HTR-8/SVneo (cell line): ENCODE results near the gene PARD6G.
"Not testable (repeated sequence)": the region's sequence is repeated elsewhere in the genome, so short reads cannot be mapped to it uniquely, and the experiment has no call there.

Source experiments
- DNase-seq: peaks from one replicate; pipeline ENCODE4 v3.0.0; 2011; ENCODE audit warnings: low spot score, mixed read lengths; ENCODE audit not compliant: insufficient read length
- FAIRE-seq: peaks from 2 replicates; lab custom pipeline; 2011; peaks lifted over from hg19 to GRCh38; lab: Jason Lieb, UNC

The PARD6G gene

DNA sequence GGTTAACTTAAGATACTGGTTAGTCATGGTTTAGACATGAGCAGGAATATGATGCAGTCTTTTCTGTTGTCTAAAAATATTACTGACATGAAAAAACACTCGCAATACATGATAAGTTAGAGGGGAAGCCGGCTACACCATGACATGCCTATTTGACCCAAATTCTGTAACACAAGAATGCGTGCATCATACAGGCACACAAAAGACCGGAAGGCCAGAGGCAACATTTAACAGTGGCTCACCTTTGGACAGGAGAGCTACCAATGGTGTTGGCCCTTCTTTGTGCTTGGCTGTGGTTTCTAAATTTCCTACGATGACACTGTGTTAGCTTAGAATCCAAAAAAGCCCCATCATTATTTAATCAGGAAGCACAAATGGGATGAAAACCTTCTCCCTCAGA is 4.1 kb downstream of the PARD6G start:
- no peak for FAIRE-seq

DNA sequence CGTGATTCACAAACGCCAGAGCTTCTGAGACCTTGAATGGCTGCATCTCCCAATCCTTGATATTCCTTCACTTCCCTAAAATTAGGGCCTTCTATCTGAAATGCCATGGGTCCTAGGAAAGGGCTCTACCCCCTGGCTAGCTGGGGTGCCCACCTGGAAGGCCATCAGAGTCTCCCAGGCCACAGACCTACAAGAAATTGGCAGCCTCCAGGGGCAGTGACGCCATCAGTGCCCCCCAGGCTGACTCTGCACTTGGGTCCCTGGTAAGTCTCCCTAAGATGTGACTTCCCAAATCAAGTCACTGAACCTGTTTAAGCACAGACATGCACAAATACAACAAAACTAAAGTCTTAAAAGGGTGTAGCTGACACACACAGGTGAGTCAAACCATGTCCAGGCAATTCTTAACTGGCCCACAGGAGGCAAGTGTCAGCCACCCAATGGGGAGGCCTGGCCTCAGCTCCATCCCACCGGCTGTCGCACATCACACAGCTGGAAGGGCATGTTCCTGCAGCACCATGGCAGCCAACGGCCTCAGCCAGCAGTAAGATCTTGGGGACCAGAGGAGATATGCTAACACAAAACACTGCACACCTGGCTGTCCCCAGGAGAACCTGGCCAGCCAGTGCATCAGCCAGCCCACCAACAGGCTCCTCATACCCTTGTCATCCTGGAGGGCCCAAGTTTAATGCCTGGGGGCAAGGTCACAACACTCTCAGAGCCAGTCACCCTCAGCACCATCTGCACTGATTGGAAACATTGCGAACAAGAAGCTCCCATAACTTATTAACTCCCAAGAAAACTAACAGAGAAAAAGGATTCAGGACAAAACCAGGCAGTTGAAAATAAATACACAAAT is 5.2 kb downstream of the PARD6G start:
- DNase-seq, result no peak
- no peak for FAIRE-seq

More for the DNA sequence above, 4.1 kb downstream of the PARD6G start:
- no peak for DNase-seq

- DNase-seq, result no peak
- FAIRE-seq, result no peak
Observed at GRCh38 chr18:80239830-80240229, 7.5 kb downstream of the PARD6G start.

DNA sequence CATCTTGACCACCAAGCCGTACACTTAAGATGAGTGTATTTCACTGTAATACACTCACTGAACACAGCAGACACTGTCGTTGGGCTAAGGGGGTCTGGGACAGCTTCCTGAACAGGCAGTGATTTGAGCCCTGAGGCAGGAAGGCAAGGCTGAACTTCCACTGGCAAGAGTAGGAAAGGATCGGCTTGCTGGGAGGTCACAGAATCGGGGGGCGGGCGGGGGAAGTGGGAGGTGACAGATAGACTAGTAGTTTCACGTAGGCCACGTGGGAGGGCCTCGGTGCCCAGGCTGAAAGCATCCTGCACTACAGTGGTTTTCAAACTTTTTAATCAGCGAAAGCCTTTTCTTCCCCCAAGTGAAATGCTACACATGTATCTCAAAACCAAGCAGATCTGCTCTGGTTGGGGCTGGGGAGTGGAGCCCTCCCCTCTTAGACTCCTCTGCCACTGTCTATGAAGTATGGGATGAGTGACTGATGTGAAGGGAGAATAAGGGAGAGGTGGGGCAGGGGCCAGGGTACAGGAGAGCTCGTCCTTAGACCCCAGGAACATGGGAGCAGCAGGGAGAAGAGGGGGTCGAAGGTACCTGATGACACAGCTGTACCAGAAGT is 8.6 kb downstream of the PARD6G start:
- DNase-seq, result no peak
- FAIRE-seq, result no peak

- FAIRE-seq, DNase-seq: not testable (repeated sequence)
Observed at GRCh38 chr18:80237519-80237918, 9.8 kb downstream of the PARD6G start.

- FAIRE-seq (no peak), DNase-seq (no peak)
Observed at GRCh38 chr18:80234398-80234797, 12.9 kb downstream of the PARD6G start.

- FAIRE-seq (no peak), DNase-seq (no peak)
Observed at GRCh38 chr18:80233899-80234298, 13.4 kb downstream of the PARD6G start.

- no peak for FAIRE-seq
- no peak for DNase-seq
Observed at GRCh38 chr18:80233201-80233835, 14.0 kb downstream of the PARD6G start.

- no peak for DNase-seq
Observed at GRCh38 chr18:80232710-80233109, 14.6 kb downstream of the PARD6G start.

DNA sequence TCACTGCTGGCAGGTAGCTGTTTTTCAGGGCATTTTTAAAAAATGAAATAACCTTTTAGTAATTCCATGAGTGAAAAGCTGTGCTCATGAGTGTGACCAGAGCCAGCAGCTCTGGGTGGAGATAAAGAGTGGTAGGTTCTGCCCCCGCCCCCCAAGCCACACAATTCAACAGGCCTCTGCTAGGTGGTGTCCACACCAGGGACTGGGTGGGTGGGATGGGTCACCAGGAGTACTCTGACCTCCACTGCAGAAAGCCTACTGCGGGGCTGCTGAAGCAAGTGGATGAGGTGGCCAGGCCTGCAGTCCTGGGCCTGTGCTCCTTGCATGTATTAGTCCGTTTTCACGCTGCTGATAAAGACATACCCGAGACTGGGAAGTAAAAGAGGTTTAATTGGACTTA is 15.3 kb downstream of the PARD6G start:
- no peak for DNase-seq
- no peak for FAIRE-seq

More at GRCh38 chr18:80232710-80233109, 14.6 kb downstream of the PARD6G start:
- FAIRE-seq, result no peak

DNA sequence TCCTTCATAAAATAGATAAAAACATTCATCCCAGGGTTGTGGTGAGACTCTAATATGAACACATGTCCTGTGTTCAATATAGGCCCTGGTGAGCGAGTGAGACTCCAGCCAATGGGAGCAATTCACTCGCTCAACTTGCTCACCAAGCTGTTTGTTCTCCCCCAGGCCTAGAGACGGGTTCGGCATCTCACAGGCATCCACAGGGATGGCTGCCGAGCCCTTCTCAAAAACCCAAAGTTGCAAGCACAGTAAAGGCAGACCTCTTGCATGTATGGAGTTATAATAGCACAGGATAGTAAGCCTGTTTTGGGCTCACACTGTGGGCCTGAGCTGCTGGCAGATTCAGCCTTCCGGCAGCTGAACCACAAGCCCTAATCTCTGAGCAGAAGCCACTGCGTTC is 15.7 kb downstream of the PARD6G start:
- no peak for FAIRE-seq

GRCh38 chr18:80231151-80231550 is 16.2 kb downstream of the PARD6G start:
- DNase-seq (no peak), FAIRE-seq (no peak)

More for the DNA sequence above, 15.7 kb downstream of the PARD6G start:
- DNase-seq, result no peak

GRCh38 chr18:80229766-80230745 is 17.3 kb downstream of the PARD6G start:
- no peak for DNase-seq
- FAIRE-seq, result no peak

DNA sequence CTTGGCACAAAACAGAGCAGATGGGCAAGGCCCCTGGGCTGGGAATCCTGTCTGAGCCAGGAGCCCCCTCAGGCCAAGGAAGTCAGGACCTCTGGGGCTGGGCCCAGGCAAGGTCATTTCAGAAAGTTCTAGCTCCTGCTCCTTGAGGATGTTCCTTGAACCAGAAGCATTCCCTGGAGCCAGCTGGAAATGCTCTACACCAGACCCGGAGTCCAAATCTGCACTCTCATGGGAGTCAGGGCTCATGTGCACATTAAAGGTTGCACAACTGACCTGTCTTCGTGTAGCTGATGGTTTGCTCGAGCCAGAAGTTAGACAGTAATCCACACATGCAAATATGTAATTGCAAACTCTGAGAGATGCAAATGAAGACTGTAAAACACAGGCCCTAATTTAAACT is 18.0 kb downstream of the PARD6G start:
- no peak for DNase-seq
- no peak for FAIRE-seq

DNA sequence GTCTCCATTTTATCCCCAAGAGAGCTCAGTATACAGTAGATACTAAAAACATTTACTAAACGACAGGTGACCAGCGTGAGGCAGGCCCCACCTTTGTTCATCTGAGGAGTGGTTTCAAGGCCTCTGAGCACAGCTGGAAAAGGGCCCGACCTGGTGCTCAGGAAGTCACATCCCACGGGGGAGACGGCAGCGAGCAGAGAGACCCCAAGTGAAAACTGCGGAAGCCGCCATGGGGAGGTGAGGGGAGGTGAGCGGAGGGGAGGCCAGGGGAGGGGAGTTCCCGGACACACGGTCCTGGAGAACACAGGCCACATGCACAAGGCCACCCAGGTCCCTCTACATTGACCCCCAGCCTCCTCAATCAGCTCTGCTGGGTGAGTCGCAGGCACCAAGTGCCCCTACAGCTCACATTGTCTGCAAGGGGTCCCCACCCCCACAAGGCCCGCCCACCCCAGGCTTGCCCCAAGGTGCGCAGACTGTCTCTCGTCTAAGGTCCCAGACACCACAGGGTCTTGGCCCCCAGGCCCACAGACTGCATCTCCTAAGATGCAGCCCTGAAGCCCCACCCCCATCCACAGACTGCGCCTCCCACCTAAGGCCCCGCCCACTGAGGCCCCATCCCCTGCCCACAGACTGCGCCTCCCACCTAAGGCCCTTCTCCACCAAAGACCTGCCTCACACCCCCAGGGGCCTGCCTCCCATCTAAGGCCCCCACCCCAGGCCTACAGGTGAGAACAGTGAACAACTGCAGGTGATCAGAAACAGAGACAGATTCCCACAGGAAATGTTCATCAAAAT is 19.1 kb downstream of the PARD6G start:
- DNase-seq (no peak), FAIRE-seq (no peak)

GRCh38 chr18:80227472-80227871 is 19.8 kb downstream of the PARD6G start:
- DNase-seq, result no peak
- no peak for FAIRE-seq

DNA sequence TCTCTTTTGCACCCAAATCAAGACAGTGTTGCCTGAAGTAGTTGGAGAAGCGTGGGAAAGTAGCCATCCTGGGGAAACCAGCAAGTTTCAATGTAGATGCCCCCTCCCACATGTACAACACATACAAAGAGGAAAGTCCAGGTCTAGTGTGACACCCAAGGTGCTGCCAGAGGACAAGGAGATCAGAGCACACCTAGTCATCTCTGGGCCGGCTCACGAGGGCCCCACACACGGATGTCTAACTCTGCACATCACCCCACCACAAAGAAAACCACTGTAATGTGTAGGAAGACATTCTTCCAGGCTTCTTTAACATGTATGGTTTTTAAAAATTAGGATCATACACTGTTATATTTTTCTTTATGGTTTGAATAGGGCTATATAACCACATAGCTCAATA is 21.6 kb downstream of the PARD6G start:
- DNase-seq (no peak), FAIRE-seq (no peak)

DNA sequence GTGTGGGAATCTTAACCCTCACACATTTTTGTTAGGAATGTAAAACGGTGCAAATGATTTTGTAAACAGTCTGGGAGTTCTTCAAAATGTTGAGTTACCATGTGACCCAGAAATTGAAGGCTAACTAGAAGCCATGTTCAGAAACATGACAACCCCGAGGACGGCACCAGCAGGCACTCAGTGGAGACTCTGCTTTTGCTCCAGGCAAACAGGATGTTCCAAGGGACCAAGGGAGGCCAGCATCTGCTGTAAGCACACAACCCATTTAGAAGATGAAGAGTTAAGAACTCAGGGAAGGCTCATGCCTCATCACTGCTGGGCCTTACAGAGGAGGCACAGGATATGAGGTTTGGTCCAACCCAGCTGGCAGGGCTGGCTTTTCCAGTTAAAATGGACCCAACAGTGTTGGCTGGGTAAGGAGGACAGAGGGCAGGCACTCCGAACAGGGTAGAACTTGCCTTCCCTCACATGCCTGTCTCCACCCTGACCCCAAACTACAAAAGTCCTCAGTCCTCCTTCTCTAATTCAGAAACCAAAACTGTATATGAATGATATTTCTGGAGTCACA is 23.6 kb downstream of the PARD6G start:
- FAIRE-seq, result no peak
- DNase-seq, result no peak

- FAIRE-seq, DNase-seq: not testable (repeated sequence)
Observed at GRCh38 chr18:80219488-80219887, 27.8 kb downstream of the PARD6G start.
